ENCODE results near the gene RPS16. TPM values are rescaled to one million over a fixed set of nuclear protein-coding genes. Genes with fewer than 3 reads are reported as not detected.
A peak's percentile ranks its signal among the peaks of the same experiment; 100 is the strongest.

The RPS16 gene
- total RNA-seq, 1 donor: 44.9 TPM

GRCh38 chr19:39409208-39410016 is 26.3 kb downstream of the RPS16 start:
- H3K9me3 ChIP-seq (ENCODE audit: low read depth, low read length): no peaks in the 10 kb centered on the region
- H2AFZ ChIP-seq (ENCODE audit: low read length): no peak overlapping the region
- H3K79me2 ChIP-seq (ENCODE audit: insufficient read depth, low read length): peaks cover 42% of the 10 kb centered on the region
- peaks cover 29% of the 10 kb centered on the region for H3K4me1 ChIP-seq (ENCODE audit: insufficient read depth, low read length)
- H3K27me3 ChIP-seq (ENCODE audit: insufficient read depth, low read length): no peaks in the 10 kb centered on the region
- peak overlapping the region; percentile 83 for H3K4me3 ChIP-seq (ENCODE audit: insufficient read depth, low read length)
- peak; percentile 98 for DNase-seq (ENCODE audit: insufficient read length, low spot score, missing footprints)
- H4K20me1 ChIP-seq (ENCODE audit: insufficient read depth, low read length): peaks cover 34% of the 10 kb centered on the region
- H3K36me3 ChIP-seq (ENCODE audit: insufficient read depth, low read length): peaks cover 13% of the 10 kb centered on the region
- peak overlapping the region; percentile 96 for H3K4me2 ChIP-seq (ENCODE audit: insufficient read depth, low read length)
- TF ChIP-seq, protein P1, sequence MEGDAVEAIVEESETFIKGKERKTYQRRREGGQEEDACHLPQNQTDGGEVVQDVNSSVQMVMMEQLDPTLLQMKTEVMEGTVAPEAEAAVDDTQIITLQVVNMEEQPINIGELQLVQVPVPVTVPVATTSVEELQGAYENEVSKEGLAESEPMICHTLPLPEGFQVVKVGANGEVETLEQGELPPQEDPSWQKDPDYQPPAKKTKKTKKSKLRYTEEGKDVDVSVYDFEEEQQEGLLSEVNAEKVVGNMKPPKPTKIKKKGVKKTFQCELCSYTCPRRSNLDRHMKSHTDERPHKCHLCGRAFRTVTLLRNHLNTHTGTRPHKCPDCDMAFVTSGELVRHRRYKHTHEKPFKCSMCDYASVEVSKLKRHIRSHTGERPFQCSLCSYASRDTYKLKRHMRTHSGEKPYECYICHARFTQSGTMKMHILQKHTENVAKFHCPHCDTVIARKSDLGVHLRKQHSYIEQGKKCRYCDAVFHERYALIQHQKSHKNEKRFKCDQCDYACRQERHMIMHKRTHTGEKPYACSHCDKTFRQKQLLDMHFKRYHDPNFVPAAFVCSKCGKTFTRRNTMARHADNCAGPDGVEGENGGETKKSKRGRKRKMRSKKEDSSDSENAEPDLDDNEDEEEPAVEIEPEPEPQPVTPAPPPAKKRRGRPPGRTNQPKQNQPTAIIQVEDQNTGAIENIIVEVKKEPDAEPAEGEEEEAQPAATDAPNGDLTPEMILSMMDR (IDR thresholded peaks at IDR 0.05; ENCODE audit: extremely low read depth, low read depth, low read length): no peak
- peak overlapping the region; percentile 84 for H3K27ac ChIP-seq (ENCODE audit: low read depth, low read length)

DNA sequence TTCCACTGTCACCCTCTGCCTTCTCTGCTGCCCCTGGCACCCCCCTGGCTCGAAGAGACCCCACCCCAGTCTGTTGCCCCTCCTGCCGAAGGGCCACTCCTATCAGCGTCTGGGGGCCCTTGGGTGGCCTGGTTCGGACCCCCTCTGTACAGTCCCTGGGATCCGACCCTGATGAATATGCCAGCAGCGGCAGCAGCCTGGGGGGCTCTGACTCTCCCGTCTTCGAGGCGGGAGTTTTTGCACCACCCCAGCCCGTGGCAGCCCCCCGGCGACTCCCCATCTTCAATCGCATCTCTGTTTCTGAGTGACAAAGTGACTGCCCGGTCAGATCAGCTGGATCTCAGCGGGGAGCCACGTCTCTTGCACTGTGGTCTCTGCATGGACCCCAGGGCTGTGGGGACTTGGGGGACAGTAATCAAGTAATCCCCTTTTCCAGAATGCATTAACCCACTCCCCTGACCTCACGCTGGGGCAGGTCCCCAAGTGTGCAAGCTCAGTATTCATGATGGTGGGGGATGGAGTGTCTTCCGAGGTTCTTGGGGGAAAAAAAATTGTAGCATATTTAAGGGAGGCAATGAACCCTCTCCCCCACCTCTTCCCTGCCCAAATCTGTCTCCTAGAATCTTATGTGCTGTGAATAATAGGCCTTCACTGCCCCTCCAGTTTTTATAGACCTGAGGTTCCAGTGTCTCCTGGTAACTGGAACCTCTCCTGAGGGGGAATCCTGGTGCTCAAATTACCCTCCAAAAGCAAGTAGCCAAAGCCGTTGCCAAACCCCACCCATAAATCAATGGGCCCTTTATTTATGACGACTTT is 27.1 kb downstream of the RPS16 start:
- H3K36me3 ChIP-seq (ENCODE audit: insufficient read depth, low read length): peaks cover 13% of the 10 kb centered on the region
- H3K4me2 ChIP-seq (ENCODE audit: insufficient read depth, low read length): peak overlapping the region; percentile 96
- peak; percentile 87 for DNase-seq (ENCODE audit: insufficient read length, low spot score, missing footprints)
- peaks cover 34% of the 10 kb centered on the region for H3K79me2 ChIP-seq (ENCODE audit: insufficient read depth, low read length)
- H4K20me1 ChIP-seq (ENCODE audit: insufficient read depth, low read length): peaks cover 28% of the 10 kb centered on the region
- no peak overlapping the region for H2AFZ ChIP-seq (ENCODE audit: low read length)
- TF ChIP-seq, protein P1 (IDR thresholded peaks at IDR 0.05; ENCODE audit: extremely low read depth, low read depth, low read length): no peak
- peak overlapping the region; percentile 83 for H3K4me3 ChIP-seq (ENCODE audit: insufficient read depth, low read length)
- H3K27me3 ChIP-seq (ENCODE audit: insufficient read depth, low read length): no peaks in the 10 kb centered on the region
- no peaks in the 10 kb centered on the region for H3K9me3 ChIP-seq (ENCODE audit: low read depth, low read length)
- peak overlapping the region; percentile 84 for H3K27ac ChIP-seq (ENCODE audit: low read depth, low read length)
- peaks cover 25% of the 10 kb centered on the region for H3K4me1 ChIP-seq (ENCODE audit: insufficient read depth, low read length)

- H3K4me2 ChIP-seq (ENCODE audit: insufficient read depth, low read length): peak overlapping the region; percentile 96
- DNase-seq (ENCODE audit: insufficient read length, low spot score, missing footprints): peak; percentile 93
- peak overlapping the region; percentile 83 for H3K4me3 ChIP-seq (ENCODE audit: insufficient read depth, low read length)
- TF ChIP-seq, protein P1 (IDR thresholded peaks at IDR 0.05; ENCODE audit: extremely low read depth, low read depth, low read length): no peak
- H3K27ac ChIP-seq (ENCODE audit: low read depth, low read length): peak overlapping the region; percentile 84
- no peak overlapping the region for H2AFZ ChIP-seq (ENCODE audit: low read length)
- peaks cover 13% of the 10 kb centered on the region for H3K36me3 ChIP-seq (ENCODE audit: insufficient read depth, low read length)
- peaks cover 28% of the 10 kb centered on the region for H4K20me1 ChIP-seq (ENCODE audit: insufficient read depth, low read length)
- no peaks in the 10 kb centered on the region for H3K9me3 ChIP-seq (ENCODE audit: low read depth, low read length)
- peaks cover 27% of the 10 kb centered on the region for H3K79me2 ChIP-seq (ENCODE audit: insufficient read depth, low read length)
- H3K4me1 ChIP-seq (ENCODE audit: insufficient read depth, low read length): peaks cover 31% of the 10 kb centered on the region
- H3K27me3 ChIP-seq (ENCODE audit: insufficient read depth, low read length): no peaks in the 10 kb centered on the region
These were observed 27.9 kb downstream of the RPS16 start for GRCh38 chr19:39407660-39408391.

Measured in osteoblast (primary cell).